SHP77 treated with DMSO at 0.1 percent for 48 hours (cell line): Measurements from ENCODE around the gene TANC1.

Experiments used
- DNase-seq: peaks from one replicate; lab custom pipeline; 2025; lab: John Stamatoyannopoulos, UW

Gene TANC1

DNA sequence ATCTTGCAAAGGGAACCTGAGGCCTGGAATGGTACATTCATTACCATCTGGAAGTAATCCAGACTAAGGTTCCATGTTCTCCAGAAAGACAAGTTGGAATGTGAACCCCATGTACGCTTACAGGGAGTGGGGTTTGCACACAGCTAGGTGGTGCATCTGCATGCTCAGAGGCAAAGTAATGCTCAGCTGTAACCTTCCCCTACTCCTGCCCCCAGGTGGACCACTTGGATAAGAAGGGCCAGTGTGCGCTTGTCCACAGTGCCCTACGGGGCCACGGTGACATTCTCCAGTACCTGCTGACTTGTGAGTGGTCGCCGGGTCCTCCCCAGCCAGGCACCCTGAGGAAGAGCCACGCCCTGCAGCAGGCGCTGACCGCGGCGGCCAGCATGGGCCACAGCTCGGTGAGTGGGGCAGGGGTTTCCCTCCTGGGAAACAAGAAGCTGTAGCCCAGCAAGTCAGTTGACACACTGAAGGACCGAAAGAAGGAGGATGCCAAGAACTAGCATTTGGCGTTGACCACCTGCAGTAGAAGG is 228.0 kb downstream of the TANC1 start:
- no peak for DNase-seq

DNA sequence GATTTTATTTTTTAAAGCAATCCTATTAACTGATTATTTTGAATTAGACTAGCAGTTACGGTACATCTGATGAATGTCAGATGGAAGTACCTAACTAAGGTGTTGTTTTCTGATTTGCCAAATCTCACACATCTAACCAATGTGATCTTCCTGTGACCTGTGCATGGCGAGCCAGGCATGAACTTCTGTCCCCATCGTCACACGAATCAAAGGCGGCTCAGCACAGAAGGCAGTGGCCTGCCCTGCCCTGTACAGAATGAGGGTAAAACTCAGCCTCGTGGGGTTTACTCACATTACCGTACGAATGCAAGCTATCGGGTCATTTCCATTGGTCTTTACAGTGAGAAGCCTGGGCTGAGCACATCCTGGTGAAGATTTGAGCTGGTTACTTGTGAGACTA is 230.8 kb downstream of the TANC1 start:
- DNase-seq: no peak

DNA sequence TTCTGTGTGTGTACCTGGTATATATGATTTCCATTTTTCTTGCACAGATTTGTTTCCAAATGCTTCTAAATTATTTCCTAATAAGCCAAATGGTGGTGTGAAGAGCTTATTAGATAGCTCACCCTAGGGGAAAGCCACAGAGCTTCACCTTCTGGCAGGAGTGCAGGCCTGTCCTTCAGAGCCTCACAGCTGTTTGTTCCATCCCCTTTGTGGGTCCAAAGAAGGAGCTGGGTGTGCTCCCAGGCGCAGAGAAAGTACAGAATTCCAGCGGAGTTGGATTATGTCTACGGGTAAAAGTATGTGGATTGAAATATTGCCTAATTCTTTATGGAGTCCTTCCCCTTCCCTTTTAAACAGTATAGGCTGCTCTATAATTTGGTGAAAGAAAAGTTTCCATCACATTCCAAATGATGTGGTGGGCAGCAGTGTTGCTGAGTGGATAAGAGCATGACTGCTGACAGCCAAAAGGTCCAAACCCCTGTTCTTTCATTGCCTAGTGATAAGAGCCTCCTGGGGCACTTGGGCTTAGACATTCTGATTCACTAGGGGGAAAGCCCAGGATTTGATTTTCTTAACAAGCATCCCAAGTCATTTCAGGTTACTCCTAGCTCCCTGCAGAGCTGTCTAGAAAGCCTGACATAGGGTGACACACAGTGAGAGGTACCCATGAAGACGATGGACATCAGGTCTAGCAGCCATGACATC is 231.5 kb downstream of the TANC1 start:
- DNase-seq: no peak

DNA sequence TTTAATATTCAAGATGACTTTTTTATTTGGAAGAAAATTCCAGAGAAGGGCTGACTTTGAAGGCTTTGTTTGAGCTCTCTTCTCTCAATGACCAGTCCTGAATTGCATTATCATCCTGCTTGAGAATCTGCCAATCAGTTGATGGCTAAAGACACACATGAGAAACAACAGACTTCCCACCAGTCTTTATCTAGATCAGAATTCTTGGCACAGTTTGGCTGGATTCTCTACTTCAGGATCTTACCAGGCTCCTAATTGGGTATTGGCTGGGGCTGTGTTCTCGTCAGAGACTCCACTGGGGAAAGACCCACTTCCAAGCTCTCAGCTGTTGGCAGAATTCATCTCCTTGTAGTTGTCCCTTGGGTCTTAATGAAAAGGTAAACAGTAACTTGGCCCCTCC is 232.1 kb downstream of the TANC1 start:
- DNase-seq: no peak

DNA sequence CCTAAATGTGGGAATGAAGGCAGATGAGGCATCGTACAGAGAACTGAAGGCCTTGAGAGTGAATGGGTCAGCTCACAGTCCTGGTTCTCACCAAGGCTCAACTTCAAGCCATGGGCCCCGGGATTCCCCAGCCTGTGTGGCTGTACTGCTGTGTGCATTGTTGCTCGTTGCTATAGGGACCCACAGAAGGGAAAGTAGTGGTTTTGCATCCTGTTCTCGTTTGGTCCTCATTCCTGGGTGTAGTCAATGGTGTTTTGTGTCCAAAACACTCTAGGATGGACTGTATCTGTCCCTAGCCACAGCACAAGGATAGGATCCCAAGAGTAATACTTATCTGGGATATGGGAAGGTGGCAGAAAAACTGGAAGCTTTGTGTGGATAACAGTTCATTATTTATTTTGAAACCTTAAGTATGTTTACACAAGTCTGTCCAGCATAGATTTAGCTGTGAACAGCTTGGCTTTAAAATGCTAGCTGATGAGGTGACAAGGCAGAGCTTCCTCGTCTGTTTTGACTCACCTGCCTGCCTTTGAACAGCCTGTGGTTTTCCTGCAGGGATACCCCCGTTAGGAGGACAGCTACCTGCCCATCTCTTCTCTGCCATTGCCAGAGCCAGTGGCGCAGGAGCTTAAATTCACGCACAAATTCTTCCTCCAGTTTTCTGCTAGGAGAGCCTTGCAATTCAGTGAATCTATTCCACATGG is 233.1 kb downstream of the TANC1 start:
- DNase-seq: no peak

DNA sequence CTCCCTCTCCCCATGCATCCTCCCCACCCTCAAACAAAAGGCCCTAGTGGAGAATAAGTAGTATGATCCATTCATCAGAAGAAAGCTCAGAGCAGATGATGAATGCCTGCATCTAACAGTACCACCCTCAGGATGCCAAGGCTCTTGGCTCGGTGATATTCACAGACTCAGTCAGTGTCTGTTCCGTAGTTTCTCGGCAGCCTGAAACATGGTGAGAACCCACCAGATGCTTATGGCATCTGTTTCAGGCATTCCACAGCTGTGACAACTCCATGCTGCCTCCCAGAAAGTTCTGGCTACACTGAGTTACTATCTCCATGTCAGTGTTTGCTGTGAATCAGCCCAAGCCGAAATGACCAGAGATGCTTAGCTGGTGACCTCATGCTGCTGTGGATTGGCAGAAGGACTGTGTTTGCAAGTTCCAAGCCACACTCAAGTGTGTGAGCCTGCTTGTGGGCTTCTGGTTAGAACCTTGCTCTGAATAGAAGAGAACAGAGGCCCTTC is 234.2 kb downstream of the TANC1 start:
- no peak for DNase-seq

DNA sequence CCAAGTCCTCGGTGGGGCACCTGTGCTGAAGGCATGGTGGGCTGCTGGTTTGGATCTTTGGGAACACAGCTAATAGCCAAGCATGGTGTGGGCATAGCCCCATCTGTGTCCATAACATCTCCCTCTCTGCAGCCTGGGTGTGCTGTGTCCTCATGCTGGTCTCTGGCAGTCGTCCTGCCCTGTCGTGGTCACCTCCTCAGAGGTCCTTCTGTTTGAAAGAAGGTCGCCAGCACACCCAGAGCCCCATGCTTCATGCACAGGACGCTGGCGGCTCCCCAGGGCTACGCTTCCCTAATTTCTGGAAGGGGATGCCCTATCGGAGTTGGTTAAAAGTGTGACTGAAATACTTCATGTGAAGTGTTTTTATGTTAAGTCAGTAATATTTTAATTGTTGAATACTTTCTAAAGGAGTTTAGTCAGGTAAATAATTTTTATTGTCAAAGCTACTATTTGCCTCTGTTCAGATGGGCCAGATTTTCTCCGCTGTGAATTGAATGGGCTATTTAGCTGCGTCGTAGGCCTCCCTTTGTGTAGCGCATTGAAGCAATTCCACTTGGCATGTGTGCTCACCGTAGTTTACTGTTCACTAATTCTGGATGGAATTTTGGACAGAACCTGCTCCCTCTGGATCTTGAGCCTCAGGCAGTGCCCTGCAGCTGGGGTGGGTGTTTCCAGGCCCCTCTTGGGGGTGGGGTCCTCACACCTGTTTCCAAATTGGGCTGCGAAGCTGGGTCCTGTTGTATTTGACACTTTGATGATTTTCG is 236.1 kb downstream of the TANC1 start:
- no peak for DNase-seq

DNA sequence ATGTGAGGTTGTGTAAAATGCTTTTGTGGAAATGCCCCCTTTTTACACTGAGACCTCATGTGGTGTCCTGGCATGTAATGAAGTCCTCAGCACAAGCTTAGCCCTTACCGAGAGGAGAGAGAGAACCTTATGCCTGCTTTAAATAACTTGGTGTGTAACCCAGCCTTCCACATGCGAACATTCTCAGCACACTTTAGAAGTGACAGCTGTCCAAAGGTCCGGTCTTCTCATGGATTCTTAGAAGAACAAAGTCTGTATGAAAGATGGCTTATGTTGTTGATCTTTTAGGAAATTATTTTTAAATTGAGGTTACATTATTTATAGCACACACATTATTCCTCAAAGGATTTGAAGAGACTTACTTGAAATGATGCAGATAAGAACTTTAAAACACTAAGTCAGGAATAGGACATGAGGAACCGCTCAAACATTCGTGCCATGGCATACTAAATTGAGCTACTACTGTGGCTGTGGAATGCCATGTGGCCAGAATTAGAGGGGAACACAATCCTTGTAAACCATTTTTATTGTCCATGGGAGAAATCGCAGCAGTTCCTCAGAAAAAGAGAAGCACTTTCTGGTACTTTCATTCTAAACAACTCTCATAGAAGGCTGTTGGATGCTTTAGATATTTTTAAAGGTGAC is 238.4 kb downstream of the TANC1 start:
- DNase-seq: no peak

DNA sequence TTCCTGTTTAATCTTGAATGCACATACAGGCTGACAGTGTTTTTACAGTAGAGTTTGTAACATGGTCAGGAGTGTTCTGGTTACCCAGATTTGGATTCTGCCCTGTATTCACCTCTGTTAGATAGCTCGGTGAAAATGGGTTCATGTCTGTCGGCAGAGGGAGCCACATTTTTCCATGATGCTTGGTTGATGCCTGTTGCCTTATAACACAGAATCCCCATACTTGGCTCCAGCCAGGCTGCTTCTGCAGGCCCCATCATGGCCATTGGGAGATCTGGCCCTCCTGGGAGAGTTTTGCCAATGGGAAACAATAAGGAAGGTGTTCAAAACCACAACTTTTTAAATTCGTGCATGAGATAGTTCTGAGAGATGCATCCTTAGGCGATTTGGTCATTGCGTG is 240.0 kb downstream of the TANC1 start:
- DNase-seq: no peak

DNA sequence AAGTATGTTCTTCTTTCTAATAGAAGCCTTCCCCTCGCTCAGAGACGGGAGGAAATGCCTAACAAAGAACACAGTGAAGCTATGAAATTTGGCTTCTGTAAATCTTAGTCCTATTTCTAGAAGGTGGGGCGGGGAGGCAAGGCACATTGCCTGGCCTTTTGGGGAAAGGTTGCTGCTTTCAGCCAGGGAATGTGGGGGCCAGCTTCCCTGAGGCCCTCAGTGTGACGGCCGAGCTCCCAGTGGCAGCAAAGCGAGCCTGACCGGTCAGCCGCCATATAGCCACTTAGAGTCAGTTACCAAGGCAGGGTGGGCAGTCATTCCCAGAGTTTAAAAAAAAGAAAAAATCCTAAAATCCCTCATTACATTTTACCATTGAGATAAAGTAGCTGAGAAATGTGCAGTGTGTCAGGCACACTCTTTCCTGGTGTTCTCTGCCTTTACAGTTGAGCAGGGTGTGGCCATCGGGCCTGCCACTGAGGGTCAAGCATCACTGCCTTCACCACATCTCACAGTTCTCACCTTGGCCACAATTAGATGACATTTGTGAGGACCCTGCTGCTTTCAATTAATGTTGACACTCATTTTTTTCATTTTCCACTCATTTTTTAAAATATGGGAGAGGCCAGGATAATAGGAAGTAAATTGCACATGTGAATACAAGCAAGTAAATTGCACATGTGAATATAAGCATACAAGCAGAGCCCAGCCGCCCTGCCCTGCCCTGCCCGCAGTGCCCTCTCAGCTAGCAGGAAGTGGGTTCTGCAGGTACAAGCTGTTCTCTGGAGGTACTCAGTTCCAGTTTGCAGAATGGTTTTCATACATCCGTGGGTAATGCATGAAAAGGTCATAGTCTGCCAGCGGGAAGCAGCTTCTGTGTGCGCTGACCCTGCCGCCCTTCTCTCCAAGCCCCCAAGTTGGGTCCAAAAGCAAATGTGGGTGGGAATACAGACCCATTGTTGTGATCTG is 241.2 kb downstream of the TANC1 start:
- DNase-seq: no peak

DNA sequence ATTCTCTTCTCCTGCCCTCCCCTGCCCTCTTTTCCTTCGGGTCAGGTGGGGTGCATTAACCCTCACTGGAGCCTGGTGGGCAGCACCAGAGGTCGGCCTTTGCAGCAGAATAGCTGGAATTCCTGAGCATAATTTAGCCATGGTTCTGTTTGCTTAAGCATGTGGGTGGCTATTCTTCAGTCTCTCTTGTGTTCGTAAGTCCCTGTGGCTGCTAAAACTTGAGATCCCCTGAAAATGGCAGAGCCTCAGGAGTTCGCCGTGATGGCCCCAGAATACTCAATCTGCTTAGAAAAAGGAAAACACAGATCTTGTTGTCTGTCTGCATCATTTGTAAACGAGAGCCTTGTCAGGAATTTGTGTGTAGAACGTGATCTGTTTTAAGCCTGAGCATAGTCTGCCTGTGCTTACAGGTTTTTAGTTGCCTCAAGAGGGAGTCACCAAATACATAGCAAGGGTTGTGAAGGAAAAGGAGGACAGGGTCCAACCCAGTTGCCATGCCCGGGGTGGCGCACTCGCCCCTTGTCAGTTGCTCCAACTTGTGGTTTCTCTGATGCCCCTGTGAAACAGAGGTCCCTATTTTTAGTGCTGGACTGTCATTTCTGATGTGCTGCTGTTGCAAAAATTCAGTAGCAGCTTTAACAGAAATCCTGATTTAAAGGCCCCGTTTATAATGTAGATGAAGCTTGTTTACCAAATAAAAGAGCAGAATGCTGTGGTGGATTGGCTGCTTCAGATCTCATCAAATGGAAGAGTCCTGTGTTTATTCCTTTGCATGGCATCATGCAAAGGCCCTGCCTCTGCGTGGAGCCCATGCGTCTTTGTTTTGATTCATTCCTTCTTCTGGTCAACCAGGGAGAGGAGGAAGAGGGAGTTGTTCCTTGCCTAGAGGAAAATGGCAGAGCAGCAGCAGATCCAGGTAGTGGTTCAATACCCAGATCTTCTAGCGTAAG is 243.3 kb downstream of the TANC1 start:
- DNase-seq: no peak

DNA sequence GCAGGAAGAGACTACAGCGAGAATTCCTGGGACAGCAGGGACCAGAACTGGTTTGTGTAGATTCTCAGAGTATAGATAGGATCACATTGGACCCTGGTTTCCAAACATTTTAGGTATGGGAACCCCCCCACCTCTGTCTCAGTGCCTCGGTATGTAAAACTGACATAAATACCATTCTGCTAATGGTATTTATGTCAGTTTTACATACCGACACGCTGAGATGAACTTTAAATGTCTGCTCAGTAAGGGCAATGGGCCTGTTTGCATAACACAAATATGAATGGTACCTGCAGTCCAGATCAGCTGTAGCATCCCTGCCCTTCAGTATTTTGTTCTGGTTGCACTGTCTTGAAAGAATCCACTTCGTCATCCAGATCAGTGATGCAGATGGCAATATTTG is 244.9 kb downstream of the TANC1 start:
- no peak for DNase-seq

DNA sequence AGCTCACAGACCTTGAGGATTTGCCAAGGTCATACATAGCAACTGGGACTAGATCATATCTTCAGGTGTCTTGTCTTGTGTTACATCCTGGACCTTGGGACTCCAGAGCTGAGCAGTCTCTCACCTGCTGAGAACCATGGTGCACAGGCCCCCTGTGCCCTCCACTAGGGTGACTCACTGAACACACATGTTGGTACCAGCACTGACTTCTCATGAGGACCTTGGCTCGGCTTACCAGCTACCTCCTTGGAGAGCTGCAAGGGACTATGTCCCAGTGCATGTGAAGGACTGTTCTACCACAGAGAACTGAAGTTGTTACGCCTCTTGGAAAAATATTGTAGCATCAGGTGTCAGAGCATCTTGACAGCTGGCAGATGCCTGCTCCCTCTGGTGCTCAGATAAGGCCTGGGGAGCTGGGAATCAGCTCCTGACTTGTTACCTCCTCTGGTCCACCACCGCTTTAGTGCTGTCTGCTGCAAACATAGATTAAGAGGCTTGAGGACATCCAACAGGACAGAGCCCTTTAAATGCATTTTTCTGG is 246.0 kb downstream of the TANC1 start:
- no peak for DNase-seq

DNA sequence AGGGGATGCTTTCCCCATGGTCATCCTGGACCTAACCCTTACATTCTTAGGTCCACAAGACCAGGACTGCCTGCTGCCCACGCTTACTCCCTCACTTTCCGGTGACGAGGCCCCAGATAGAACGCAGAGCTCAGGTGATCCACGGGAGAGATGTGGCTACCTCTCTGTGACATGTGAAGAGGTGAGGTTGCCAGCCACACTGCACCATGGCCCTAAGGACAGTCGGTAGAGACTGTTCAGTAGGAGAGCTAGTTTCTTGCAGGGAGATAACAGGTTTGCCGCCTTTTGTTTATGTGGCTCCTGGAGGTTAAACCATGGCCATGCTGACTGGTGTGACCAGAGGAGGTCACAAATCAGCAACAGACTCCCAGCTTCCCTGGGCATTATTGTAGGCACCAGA is 246.7 kb downstream of the TANC1 start:
- no peak for DNase-seq

DNA sequence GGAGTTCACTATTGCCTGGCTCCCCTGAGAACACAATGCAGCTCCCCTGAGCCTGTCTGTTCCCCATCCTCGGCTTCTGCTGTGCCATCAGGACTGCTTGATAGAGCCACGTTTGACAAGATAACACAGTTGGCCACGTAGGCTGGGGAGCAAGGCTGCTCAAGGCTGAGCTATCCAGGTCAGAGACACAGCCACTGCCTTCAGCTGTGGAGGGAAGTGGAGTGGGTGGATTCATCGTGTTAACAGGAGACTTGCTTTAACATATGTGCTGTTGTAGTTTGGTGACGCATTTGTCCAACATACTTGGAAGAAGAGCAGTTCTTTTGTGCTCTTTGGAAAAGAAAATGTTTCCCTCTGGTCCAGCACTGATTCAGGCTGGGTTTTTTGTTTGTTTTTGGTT is 249.2 kb downstream of the TANC1 start:
- no peak for DNase-seq

DNA sequence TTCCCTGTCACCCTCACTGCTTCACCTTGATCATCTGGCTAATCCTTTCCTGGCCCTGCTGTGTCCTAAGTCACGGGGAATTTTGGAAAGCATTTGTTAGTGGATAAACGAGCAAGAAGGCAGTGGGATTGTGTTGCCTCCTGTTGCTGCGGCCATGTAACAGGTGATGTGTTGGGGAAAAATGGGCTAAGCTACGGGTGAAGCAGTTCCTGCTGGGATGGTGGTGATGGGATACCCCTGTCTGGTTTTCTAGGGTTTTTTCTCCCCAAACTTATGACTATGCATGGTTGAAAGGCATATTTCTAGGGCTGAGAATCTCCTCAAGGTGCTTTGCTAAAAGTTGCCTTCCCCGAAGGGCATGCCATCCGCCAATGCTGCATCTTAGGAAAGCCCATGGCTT is 249.9 kb downstream of the TANC1 start:
- no peak for DNase-seq

DNA sequence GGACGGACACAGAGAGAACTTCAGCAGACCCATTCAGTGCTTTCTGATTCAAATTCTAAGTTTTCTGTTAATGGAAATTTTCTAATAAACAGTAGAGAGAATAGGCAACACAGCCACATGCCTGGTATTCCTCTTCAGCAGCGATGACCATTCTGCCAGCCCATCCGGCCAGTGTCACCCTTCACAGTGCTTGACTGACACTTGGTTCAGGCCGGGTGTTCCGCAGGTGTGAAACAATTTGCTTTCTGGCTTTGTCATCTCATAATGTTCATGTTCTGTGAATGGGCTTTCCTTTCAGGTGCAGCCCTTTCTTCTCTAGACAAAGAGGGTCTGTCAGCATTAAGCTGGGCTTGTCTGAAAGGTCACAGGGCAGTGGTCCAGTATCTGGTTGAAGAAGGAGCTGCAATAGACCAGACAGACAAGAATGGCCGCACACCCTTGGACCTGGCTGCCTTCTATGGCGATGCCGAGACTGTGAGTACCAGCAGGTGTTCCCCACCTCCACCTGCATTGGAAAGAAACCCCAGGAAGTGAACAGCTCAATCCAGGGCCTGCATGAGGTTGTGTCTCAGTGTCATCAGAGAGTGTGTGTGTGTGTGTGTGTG is 251.1 kb downstream of the TANC1 start:
- DNase-seq: no peak

DNA sequence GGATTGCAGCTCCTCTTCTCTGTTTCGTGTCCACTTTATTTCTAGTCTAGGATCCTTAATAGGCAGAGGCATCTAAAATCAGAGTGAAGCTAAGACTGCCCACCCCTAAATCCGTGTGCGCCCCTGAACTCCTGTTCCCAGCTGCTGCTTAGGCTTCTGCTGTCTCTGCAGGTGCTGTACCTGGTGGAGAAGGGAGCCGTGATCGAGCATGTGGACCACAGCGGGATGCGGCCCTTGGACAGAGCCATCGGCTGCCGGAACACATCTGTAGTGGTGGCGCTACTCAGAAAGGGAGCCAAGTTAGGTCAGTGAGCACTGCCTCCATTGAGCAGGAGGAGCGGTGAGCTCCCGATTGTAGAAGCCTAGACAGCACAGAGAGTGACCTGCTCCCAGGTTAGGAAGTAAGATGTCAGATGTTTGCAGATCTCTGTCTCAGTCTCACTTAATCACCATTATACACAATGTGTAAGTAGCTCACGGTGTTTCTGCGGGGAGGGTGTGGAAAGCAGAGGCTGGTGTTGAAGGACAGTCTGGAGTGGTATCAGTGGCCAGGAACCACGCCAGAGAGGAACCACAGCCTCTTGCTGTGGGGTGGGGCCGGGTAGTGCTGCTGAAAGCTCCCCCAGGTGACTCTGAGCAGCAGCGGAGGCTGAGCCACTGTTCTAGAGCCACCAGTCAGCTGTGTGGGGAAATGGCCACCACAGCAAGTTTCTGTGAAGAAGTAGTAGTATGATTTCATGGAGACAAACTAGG is 255.8 kb downstream of the TANC1 start:
- DNase-seq: no peak
